Keratinocyte (primary cell): ENCODE measurements around the gene VAT1L. TPM values are rescaled to one million over a fixed set of nuclear protein-coding genes. Genes with fewer than 3 reads are reported as not detected.

Experiments
- DNase-seq: peaks from one replicate; pipeline ENCODE4 v3.0.0-alpha.2; 2011; ENCODE audit warnings: low read depth, missing footprints, low spot score
- FAIRE-seq: peaks from 2 replicates; lab custom pipeline; 2011; peaks lifted over from hg19 to GRCh38; lab: Jason Lieb, UNC
- H2AFZ ChIP-seq: 2 replicates; pipeline ENCODE4 v1.6.0; 2012; ENCODE audit warnings: low read length, control low read depth, inconsistent platforms; ENCODE audit not compliant: control insufficient read depth
- H3K27ac ChIP-seq: 2 replicates; pipeline ENCODE4 v1.5.1; 2011; ENCODE audit warnings: low read length; ENCODE audit not compliant: control insufficient read depth, insufficient read depth
- H3K27me3 ChIP-seq: 3 replicates; pipeline ENCODE4 v1.6.0; 2011; ENCODE audit warnings: low read length; ENCODE audit not compliant: control insufficient read depth, insufficient read depth; ENCODE audit errors: extremely low read depth
- H3K36me3 ChIP-seq, 2 experiments: 2 replicates in 1 of 2; 3 replicates in 1 of 2; pipeline ENCODE4 v1.5.1; 2011; ENCODE audit warnings: low read length in 2 of 2, mild to moderate bottlenecking in 1 of 2; ENCODE audit not compliant: control insufficient read depth in 2 of 2, insufficient read depth in 2 of 2; ENCODE audit errors: extremely low read depth in 1 of 2
- H3K4me1 ChIP-seq: 3 replicates; pipeline ENCODE4 v1.5.1; 2011; ENCODE audit warnings: low read length; ENCODE audit not compliant: control insufficient read depth, insufficient read depth; ENCODE audit errors: extremely low read depth
- H3K4me2 ChIP-seq: 3 replicates; pipeline ENCODE4 v1.6.0; 2011; ENCODE audit warnings: low read depth, low read length; ENCODE audit not compliant: control insufficient read depth, insufficient read depth; ENCODE audit errors: extremely low read depth
- H3K4me3 ChIP-seq, 3 experiments: fragments of 200-600 bp in 1 of 3; sonication (generic) in 1 of 3; 2 replicates in 2 of 3; 3 replicates in 1 of 3; pipeline ENCODE4 v1.5.1; 2011 to 2016; ENCODE audit warnings: low read length in 3 of 3, mild to moderate bottlenecking in 3 of 3, control low read depth in 2 of 3, inconsistent platforms in 1 of 3, low read depth in 1 of 3, mixed read lengths in 1 of 3, mixed run types in 1 of 3, moderate library complexity in 1 of 3; ENCODE audit not compliant: control insufficient read depth in 2 of 3, insufficient read depth in 2 of 3; ENCODE audit errors: extremely low read depth in 1 of 3
- H3K79me2 ChIP-seq: 2 replicates; pipeline ENCODE4 v1.6.0; 2012; ENCODE audit warnings: low read length; ENCODE audit not compliant: control insufficient read depth, insufficient read depth
- H3K9ac ChIP-seq: 3 replicates; pipeline ENCODE4 v1.6.0; 2011; ENCODE audit warnings: low read length; ENCODE audit not compliant: control insufficient read depth, insufficient read depth; ENCODE audit errors: extremely low read depth
- H3K9me1 ChIP-seq: 3 replicates; pipeline ENCODE4 v1.6.0; 2011; ENCODE audit warnings: low read length; ENCODE audit not compliant: control insufficient read depth, insufficient read depth; ENCODE audit errors: extremely low read depth
- H3K9me3 ChIP-seq: 2 replicates; pipeline ENCODE4 v1.5.1; 2012; ENCODE audit warnings: low read depth, low read length; ENCODE audit not compliant: control insufficient read depth
- H4K20me1 ChIP-seq: 3 replicates; pipeline ENCODE4 v1.6.0; 2011; ENCODE audit warnings: low read length; ENCODE audit not compliant: control insufficient read depth, insufficient read depth; ENCODE audit errors: extremely low read depth
- CTCF ChIP-seq, 3 experiments: IDR thresholded peaks in 1 of 3; conservative IDR thresholded peaks in 1 of 3; optimal IDR thresholded peaks in 1 of 3; 2 replicates in 2 of 3; 3 replicates in 1 of 3; pipeline versions ENCODE3 to v1.5.1; 2011; ENCODE audit warnings: low read length in 3 of 3, mild to moderate bottlenecking in 3 of 3, moderate library complexity in 2 of 3, control low read depth in 1 of 3, inconsistent platforms in 1 of 3; ENCODE audit not compliant: insufficient read depth in 2 of 3; ENCODE audit errors: extremely low read depth in 1 of 3
- EZH2 ChIP-seq: IDR thresholded peaks from one replicate; pipeline ENCODE4 v1.6.1; 2012; ENCODE audit warnings: inconsistent platforms, mild to moderate bottlenecking, low read length, moderate library complexity
- dilution Hi-C: fragments of 300-500 bp; cut with MboI; formaldehyde crosslinking; loops from one replicate; pipeline ENCODE4 v1.7.0; 2020; ENCODE audit warnings: low sequenced_read_pairs; ENCODE audit not compliant: extremely low pct_ligation_motif_present
- polyA plus RNA-seq, 5 experiments: library from polyadenylated mRNA; depleted of rRNA in 3 of 5; stranded (reverse) in 3 of 5; stranded (forward) in 1 of 5; unstranded in 1 of 5; fragments of >200 nt; gene quantifications; 1 replicate in 1 of 5; 2 replicates in 3 of 5; 3 replicates in 1 of 5; pipeline versions ENCODE4 v1.2.1 to v1.2.3, GENCODE V29; 2011 to 2012; ENCODE audit warnings: missing spikeins in 2 of 5, low read depth in 1 of 5, low replicate concordance in 1 of 5

VAT1L gene
- polyA plus RNA-seq, 1 donor (not counting 4 experiments of a cell fraction or from before 2014, with no cell fraction given), result not detected

GRCh38 chr16:77985111-77985510 lies 196.7 kb downstream of the VAT1L start:
- H2AFZ ChIP-seq, result no peak overlapping the region
- FAIRE-seq, result no peak
- no peak overlapping the region for H3K9ac ChIP-seq
- no peaks in the 10 kb centered on the region for H3K4me1 ChIP-seq
- H4K20me1 ChIP-seq, result no peaks in the 10 kb centered on the region
- H3K36me3 ChIP-seq, result no peaks in the 10 kb centered on the region
- no peaks in the 10 kb centered on the region for H3K79me2 ChIP-seq
- no peaks in the 10 kb centered on the region for H3K9me3 ChIP-seq
- H3K27ac ChIP-seq, result no peak overlapping the region
- H3K4me2 ChIP-seq, result no peak overlapping the region
- dilution Hi-C loops, result no loop called here
- no peak overlapping the region for H3K4me3 ChIP-seq
- H3K27me3 ChIP-seq, result no peaks in the 10 kb centered on the region
- TF ChIP-seq CTCF (optimal IDR thresholded peaks at IDR 0.05 in 1 of 3, IDR thresholded peaks at IDR 0.05 in 1 of 3, conservative IDR thresholded peaks at IDR 0.05 in 1 of 3; ENCODE audit: extremely low read depth in 1 of 3, insufficient read depth in 2 of 3, low read length in 3 of 3), result no peak
- TF ChIP-seq EZH2, result no peak
- no peaks in the 10 kb centered on the region for H3K9me1 ChIP-seq
- DNase-seq, result no peak

- Histone ChIP-seq H3K4me2 (no peak overlapping the region), H3K4me1 (no peaks in the 10 kb centered on the region), H3K36me3 (no peaks in the 10 kb centered on the region), H3K27ac (no peak overlapping the region), H3K9me1 (no peaks in the 10 kb centered on the region), H2AFZ (no peak overlapping the region), H3K27me3 (no peaks in the 10 kb centered on the region), H3K9ac (no peak overlapping the region), H4K20me1 (no peaks in the 10 kb centered on the region), H3K9me3 (no peaks in the 10 kb centered on the region), H3K4me3 (no peak overlapping the region), H3K79me2 (no peaks in the 10 kb centered on the region)
- DNase-seq (no peak), FAIRE-seq (no peak)
- dilution Hi-C loops, result no loop called here
- TF ChIP-seq EZH2 (no peak), CTCF (optimal IDR thresholded peaks at IDR 0.05 in 1 of 3, IDR thresholded peaks at IDR 0.05 in 1 of 3, conservative IDR thresholded peaks at IDR 0.05 in 1 of 3; ENCODE audit: extremely low read depth in 1 of 3, insufficient read depth in 2 of 3, low read length in 3 of 3) (no peak)
These were observed 197.8 kb downstream of the VAT1L start for GRCh38 chr16:77986011-77986740.
